PC-3 (cell line): ENCODE measurements around the gene VPS54.

Experiments used
- EZH2 ChIP-seq: fragments of 300-600 bp; sonication (generic); IDR thresholded peaks from one replicate; pipeline ENCODE4 v1.6.1; 2017; ENCODE audit warnings: antibody characterized with exemption, mild to moderate bottlenecking, low read length; ENCODE audit not compliant: unreplicated experiment
- EZH2phosphoT487 ChIP-seq: fragments of 300-600 bp; sonication (generic); IDR thresholded peaks from 2 replicates; pipeline ENCODE4 v1.6.1; 2018; ENCODE audit warnings: mild to moderate bottlenecking, antibody characterized with exemption, low read length, borderline replicate concordance
- TF ChIP-seq, protein P1 (sequence below): fragments of 300-600 bp; sonication (generic); conservative IDR thresholded peaks from 2 replicates; pipeline ENCODE4 v1.5.1; 2017; ENCODE audit warnings: antibody characterized with exemption, low read depth, mild to moderate bottlenecking, low read length

DNA sequence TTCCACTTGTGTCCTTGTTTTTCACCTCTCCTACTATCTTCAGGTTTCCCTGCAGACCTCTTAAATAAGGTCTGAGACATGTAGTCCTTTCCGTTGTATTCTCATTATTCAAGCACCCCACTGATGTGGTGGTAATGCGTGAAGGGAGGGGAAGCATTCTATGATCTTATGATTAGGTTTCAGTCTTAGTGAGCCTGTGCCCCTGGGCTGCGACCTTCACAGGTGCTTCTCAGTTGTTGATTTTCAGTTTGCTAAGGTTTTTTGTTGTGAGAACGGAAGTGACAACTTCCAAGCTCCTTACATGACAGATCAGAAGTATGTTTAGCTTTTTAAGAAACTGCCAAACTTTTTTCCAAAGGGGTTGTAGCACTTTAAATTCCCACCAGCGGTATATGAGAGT is 41.3 kb downstream of the VPS54 start:
- TF ChIP-seq, protein P1, sequence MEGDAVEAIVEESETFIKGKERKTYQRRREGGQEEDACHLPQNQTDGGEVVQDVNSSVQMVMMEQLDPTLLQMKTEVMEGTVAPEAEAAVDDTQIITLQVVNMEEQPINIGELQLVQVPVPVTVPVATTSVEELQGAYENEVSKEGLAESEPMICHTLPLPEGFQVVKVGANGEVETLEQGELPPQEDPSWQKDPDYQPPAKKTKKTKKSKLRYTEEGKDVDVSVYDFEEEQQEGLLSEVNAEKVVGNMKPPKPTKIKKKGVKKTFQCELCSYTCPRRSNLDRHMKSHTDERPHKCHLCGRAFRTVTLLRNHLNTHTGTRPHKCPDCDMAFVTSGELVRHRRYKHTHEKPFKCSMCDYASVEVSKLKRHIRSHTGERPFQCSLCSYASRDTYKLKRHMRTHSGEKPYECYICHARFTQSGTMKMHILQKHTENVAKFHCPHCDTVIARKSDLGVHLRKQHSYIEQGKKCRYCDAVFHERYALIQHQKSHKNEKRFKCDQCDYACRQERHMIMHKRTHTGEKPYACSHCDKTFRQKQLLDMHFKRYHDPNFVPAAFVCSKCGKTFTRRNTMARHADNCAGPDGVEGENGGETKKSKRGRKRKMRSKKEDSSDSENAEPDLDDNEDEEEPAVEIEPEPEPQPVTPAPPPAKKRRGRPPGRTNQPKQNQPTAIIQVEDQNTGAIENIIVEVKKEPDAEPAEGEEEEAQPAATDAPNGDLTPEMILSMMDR, result no peak
- TF ChIP-seq EZH2phosphoT487 (no peak), EZH2 (no peak)
